HepG2 (cell line): ENCODE data around the gene TP53TG5. TPM values are rescaled to one million over a fixed set of nuclear protein-coding genes. Genes with fewer than 3 reads are reported as not detected.

Source experiments
- ATAC-seq: fragments of 200-7000 bp; cut with Tn5 transposase; 3 replicates; pipeline ENCODE4 v1.9.1; 2020; ENCODE audit warnings: mild to moderate bottlenecking, moderate library complexity
- BruUV-seq: library from RNA; stranded (reverse); fragments of 400-500 nt; replicated peaks from 2 replicates; lab custom pipeline; 2021; lab: Mats Ljungman, UMichigan
- CTCF ChIA-PET: fragments of 300-600 bp; formaldehyde crosslinking; extraction: SDS; loops from one replicate; lab custom pipeline; 2021; ENCODE audit warnings: low total read pairs, inconsistent platforms, low intra/inter-chr PET ratio; lab: Yijun Ruan, JAX
- POLR2A ChIA-PET: fragments of 350-600 bp; sonication (Branson Sonifier 250); formaldehyde crosslinking; loops from one replicate; lab custom pipeline; 2020; ENCODE audit warnings: antibody characterized with exemption, inconsistent platforms; lab: Yijun Ruan, JAX
- DNase-seq: peaks from one replicate; pipeline ENCODE4 v3.0.0-alpha.2; 2015; ENCODE audit warnings: low spot score
- FAIRE-seq: peaks from 3 replicates; lab custom pipeline; 2011; peaks lifted over from hg19 to GRCh38; lab: Jason Lieb, UNC
- H2AFZ ChIP-seq: one replicate; pipeline ENCODE4 v1.6.1; 2011; ENCODE audit warnings: low read length, inconsistent platforms
- H3K27ac ChIP-seq: fragments of 300-600 bp; 3 replicates; pipeline ENCODE4 v1.8.0; 2011; ENCODE audit warnings: mixed run types, mild to moderate bottlenecking, mixed read lengths, low read length, inconsistent platforms; ENCODE audit not compliant: insufficient read depth; ENCODE audit errors: extremely low read length
- H3K27me3 ChIP-seq, 2 experiments: fragments of 200-600 bp in 1 of 2; 2 replicates in 1 of 2; 3 replicates in 1 of 2; pipeline versions ENCODE4 v1.6.0 to v1.8.0; 2011; ENCODE audit warnings: low read length in 2 of 2, mild to moderate bottlenecking in 2 of 2, moderate library complexity in 2 of 2, inconsistent platforms in 1 of 2; ENCODE audit not compliant: insufficient read depth in 2 of 2, control insufficient read depth in 1 of 2
- H3K36me3 ChIP-seq, 2 experiments: fragments of 200-600 bp in 1 of 2; replicated peaks in 1 of 2; 2 replicates in 1 of 2; 3 replicates in 1 of 2; pipeline versions ENCODE4 v1.5.1 to v1.8.0; 2011; ENCODE audit warnings: low read length in 2 of 2, inconsistent platforms in 1 of 2; ENCODE audit not compliant: insufficient read depth in 2 of 2, control insufficient read depth in 1 of 2
- H3K4me1 ChIP-seq: 2 replicates; pipeline ENCODE4 v1.5.1; 2012; ENCODE audit warnings: low read length, inconsistent platforms; ENCODE audit not compliant: insufficient read depth
- H3K4me2 ChIP-seq: 2 replicates; pipeline ENCODE4 v1.6.0; 2011; ENCODE audit warnings: low read depth, low read length, inconsistent platforms
- H3K4me3 ChIP-seq, 3 experiments: fragments of 200-600 bp in 1 of 3; sonication (generic), shearing (Covaris generic) in 1 of 3; replicated peaks in 1 of 3; 2 replicates each; pipeline ENCODE4 v1.5.1; 2011 to 2016; ENCODE audit warnings: low read length in 3 of 3, inconsistent platforms in 2 of 3, low read depth in 2 of 3, mild to moderate bottlenecking in 2 of 3, control low read depth in 1 of 3, mixed read lengths in 1 of 3; ENCODE audit not compliant: insufficient read depth in 1 of 3
- H3K79me2 ChIP-seq: one replicate; pipeline ENCODE4 v1.6.1; 2011; ENCODE audit warnings: low read length, inconsistent platforms; ENCODE audit not compliant: insufficient read depth
- H3K9ac ChIP-seq: 2 replicates; pipeline ENCODE4 v1.6.0; 2011; ENCODE audit warnings: mild to moderate bottlenecking, low read depth, low read length, inconsistent platforms; ENCODE audit not compliant: insufficient read depth
- H3K9me3 ChIP-seq: 2 replicates; pipeline ENCODE4 v1.5.1; 2012; ENCODE audit warnings: mild to moderate bottlenecking, low read length
- H4K20me1 ChIP-seq: 2 replicates; pipeline ENCODE4 v1.6.0; 2011; ENCODE audit warnings: inconsistent platforms, mild to moderate bottlenecking, low read length, moderate library complexity; ENCODE audit not compliant: insufficient read depth
- DNMT1 ChIP-seq: sonication (generic); formaldehyde crosslinking; IDR thresholded peaks from 2 replicates; pipeline ENCODE4 v1.5.1; 2020; ENCODE audit warnings: mild to moderate bottlenecking, missing genetic modification reagents
- WGBS: methylation state at CpG from one replicate; pipeline ENCODE4 v1.1.6; 2017; ENCODE audit warnings: low lambda C conversion rate; 5-methylcytosine and 5-hydroxymethylcytosine counted together
- in situ Hi-C: cut with HindIII; loops from 2 replicates; pipeline ENCODE4 v1.10.0; 2017; ENCODE audit warnings: low pct_unique_long_range_greater_than_20kb; ENCODE audit not compliant: extremely low pct_ligation_motif_present
- intact Hi-C: fragments of 100-400 bp; cut with micrococcal nuclease; formaldehyde crosslinking; loops from one replicate; pipeline ENCODE4 v1.10.0; 2022; ENCODE audit not compliant: unreplicated experiment
- polyA plus RNA-seq, 8 experiments: library from polyadenylated mRNA; depleted of rRNA in 3 of 8; stranded (reverse) in 7 of 8; unstranded in 1 of 8; fragments of >200 nt; fragmentation: Illumina TruSeq in 4 of 8; extraction: Trizol in 4 of 8; gene quantifications; 2 replicates each; pipeline versions ENCODE4 v1.2.1 to v1.2.3, GENCODE V29; 2011 to 2016; ENCODE audit warnings: low read depth in 4 of 8, missing spikeins in 1 of 8, mixed read lengths in 1 of 8; ENCODE audit not compliant: insufficient read depth in 1 of 8
- total RNA-seq, 5 experiments: library from RNA; depleted of rRNA; stranded (reverse); fragments of >200 nt; fragmentation: Illumina TruSeq; extraction: Trizol; gene quantifications; 2 replicates each; pipeline ENCODE4 v1.2.3, GENCODE V29; 2016; ENCODE audit warnings: low read depth in 1 of 5
- TF ChIP-seq, protein P1 (sequence below): sonication (generic); formaldehyde crosslinking; IDR thresholded peaks from 2 replicates; pipeline ENCODE4 v1.5.1; 2020; ENCODE audit warnings: mild to moderate bottlenecking, missing genetic modification reagents, moderate library complexity
- TF ChIP-seq, protein P2 (sequence below): fragments of 450-650 bp; IDR thresholded peaks from 2 replicates; pipeline ENCODE4 v1.6.1; 2017
- TF ChIP-seq, protein P3 (sequence below): sonication (generic); formaldehyde crosslinking; IDR thresholded peaks from 2 replicates; pipeline ENCODE4 v1.5.0; 2020; ENCODE audit warnings: mild to moderate bottlenecking, missing genetic modification reagents, borderline replicate concordance

TP53TG5 gene
- total and polyA plus RNA-seq, 2 of the 13 experiments (the other 11 are each of a cell fraction or from before 2014, with no cell fraction given): 0.11 TPM; not detected in 1

DNA sequence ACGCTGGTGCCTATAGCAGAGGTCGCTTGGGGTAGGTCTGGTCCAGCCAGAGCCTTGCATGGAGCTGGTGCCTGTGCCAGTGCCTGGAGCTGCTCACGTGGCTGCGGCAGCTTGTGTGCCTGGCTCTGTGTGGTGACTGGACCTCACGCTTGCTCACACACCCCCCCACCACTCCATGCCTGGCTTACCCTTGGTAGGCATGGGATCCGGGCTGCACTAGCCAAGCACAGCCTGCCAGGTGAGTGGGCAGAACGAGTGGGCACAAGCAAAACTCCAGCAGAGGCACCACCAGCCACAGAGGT, 16.9 kb upstream of the TP53TG5 start:
- CTCF ChIA-PET: no interaction called here
- FAIRE-seq: no peak

DNA sequence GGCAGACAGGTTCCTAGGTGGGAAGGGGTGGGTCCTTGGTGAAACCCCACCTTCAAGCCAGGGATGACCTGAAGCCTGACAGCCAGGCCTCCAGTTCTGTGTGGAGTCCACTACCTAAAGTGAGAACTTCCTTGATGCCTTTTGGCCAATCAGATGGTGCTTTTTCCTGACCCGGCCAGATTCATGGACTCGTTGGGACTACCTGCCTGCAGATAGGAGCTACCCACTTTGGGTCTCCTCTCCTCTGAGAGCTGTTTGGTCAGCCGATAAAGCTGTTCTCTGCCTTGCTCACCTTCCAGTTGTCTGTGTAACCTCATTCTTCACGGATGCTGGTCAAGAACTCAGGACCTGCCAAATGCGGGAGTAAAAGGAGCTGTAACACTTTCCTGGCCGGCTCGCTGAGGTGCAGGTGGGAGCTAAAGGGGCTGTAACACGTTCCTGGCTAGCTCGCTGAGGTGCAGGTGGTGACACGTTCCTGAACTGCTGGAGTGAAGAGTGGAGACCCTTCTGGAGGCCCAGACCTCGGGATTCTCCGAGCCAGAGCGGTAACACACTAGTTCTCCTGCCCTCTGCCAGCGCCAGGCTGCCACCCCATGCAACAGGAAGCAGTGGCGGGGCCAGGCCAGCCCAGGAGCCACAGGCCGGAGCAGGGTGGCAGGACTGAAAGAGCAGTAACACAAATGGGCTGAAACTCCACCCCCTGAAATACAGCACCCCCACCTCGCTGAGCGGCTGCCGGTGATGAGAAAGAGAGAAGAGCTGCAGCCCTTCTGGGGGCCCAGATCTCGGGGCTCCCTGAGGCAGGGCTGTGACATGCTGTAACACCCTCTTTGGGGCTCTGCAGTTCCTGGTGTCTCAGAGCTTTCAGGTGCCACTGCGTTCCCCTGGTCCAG, 16.3 kb upstream of the TP53TG5 start:
- peaks cover 2% of the 10 kb centered on the region; the same call in 1 of the 2 replicates for H3K9me3 ChIP-seq
- H2AFZ ChIP-seq: no peak overlapping the region
- ChIA-PET POLR2A (interaction anchor here (0.9 to 1.0 kb wide), 2 partner anchors 21 to 51 kb away, joined by 3 to 4 read pairs; partner anchors contain the start of gene PIGT), CTCF (no interaction called here)
- no peak overlapping the region for H3K4me2 ChIP-seq
- 65% methylated on average over 18 of the region's 21 CpGs for WGBS
- H3K79me2 ChIP-seq: no peaks in the 10 kb centered on the region
- intact Hi-C loops: loop anchor here (5.0 kb wide), 1 partner anchor 43 kb away; no protein-coding TSS in a partner anchor
- no peaks in the 10 kb centered on the region for H4K20me1 ChIP-seq
- no peaks in the 10 kb centered on the region for H3K4me1 ChIP-seq
- DNase-seq (no peak), FAIRE-seq (no peak), ATAC-seq (no peak; the same call in 2 of the 3 replicates)
- H3K27me3 ChIP-seq: no peaks in the 10 kb centered on the region
- TF ChIP-seq DNMT1 (CRISPR knock-in tag): 0 out of 2 replicates have a peak, but pooled peaks have one; percentile 15
- TF ChIP-seq, protein P1, sequence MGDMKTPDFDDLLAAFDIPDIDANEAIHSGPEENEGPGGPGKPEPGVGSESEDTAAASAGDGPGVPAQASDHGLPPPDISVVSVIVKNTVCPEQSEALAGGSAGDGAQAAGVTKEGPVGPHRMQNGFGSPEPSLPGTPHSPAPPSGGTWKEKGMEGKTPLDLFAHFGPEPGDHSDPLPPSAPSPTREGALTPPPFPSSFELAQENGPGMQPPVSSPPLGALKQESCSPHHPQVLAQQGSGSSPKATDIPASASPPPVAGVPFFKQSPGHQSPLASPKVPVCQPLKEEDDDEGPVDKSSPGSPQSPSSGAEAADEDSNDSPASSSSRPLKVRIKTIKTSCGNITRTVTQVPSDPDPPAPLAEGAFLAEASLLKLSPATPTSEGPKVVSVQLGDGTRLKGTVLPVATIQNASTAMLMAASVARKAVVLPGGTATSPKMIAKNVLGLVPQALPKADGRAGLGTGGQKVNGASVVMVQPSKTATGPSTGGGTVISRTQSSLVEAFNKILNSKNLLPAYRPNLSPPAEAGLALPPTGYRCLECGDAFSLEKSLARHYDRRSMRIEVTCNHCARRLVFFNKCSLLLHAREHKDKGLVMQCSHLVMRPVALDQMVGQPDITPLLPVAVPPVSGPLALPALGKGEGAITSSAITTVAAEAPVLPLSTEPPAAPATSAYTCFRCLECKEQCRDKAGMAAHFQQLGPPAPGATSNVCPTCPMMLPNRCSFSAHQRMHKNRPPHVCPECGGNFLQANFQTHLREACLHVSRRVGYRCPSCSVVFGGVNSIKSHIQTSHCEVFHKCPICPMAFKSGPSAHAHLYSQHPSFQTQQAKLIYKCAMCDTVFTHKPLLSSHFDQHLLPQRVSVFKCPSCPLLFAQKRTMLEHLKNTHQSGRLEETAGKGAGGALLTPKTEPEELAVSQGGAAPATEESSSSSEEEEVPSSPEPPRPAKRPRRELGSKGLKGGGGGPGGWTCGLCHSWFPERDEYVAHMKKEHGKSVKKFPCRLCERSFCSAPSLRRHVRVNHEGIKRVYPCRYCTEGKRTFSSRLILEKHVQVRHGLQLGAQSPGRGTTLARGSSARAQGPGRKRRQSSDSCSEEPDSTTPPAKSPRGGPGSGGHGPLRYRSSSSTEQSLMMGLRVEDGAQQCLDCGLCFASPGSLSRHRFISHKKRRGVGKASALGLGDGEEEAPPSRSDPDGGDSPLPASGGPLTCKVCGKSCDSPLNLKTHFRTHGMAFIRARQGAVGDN (CRISPR knock-in tag): peak; percentile 14; the same call in 1 of the 2 replicates
- TF ChIP-seq, protein P2, sequence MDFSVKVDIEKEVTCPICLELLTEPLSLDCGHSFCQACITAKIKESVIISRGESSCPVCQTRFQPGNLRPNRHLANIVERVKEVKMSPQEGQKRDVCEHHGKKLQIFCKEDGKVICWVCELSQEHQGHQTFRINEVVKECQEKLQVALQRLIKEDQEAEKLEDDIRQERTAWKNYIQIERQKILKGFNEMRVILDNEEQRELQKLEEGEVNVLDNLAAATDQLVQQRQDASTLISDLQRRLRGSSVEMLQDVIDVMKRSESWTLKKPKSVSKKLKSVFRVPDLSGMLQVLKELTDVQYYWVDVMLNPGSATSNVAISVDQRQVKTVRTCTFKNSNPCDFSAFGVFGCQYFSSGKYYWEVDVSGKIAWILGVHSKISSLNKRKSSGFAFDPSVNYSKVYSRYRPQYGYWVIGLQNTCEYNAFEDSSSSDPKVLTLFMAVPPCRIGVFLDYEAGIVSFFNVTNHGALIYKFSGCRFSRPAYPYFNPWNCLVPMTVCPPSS: no peak
- H3K27ac ChIP-seq: no peak overlapping the region
- in situ Hi-C loops: no loop called here
- H3K4me3 ChIP-seq: no peak overlapping the region
- H3K9ac ChIP-seq: no peak overlapping the region
- H3K36me3 ChIP-seq: no peaks in the 10 kb centered on the region
- BruUV-seq: no TSS peak

More for the DNA sequence above, 16.9 kb upstream of the TP53TG5 start:
- Histone ChIP-seq H3K4me3 (no peak overlapping the region), H3K27ac (no peak overlapping the region), H3K9me3 (peaks cover 8% of the 10 kb centered on the region; the same call in 1 of the 2 replicates), H3K4me2 (no peak overlapping the region), H2AFZ (no peak overlapping the region), H3K79me2 (no peaks in the 10 kb centered on the region), H3K4me1 (no peaks in the 10 kb centered on the region), H4K20me1 (no peaks in the 10 kb centered on the region), H3K9ac (no peak overlapping the region), H3K36me3 (no peaks in the 10 kb centered on the region), H3K27me3 (no peaks in the 10 kb centered on the region)
- BruUV-seq: no TSS peak
- TF ChIP-seq, protein P3, sequence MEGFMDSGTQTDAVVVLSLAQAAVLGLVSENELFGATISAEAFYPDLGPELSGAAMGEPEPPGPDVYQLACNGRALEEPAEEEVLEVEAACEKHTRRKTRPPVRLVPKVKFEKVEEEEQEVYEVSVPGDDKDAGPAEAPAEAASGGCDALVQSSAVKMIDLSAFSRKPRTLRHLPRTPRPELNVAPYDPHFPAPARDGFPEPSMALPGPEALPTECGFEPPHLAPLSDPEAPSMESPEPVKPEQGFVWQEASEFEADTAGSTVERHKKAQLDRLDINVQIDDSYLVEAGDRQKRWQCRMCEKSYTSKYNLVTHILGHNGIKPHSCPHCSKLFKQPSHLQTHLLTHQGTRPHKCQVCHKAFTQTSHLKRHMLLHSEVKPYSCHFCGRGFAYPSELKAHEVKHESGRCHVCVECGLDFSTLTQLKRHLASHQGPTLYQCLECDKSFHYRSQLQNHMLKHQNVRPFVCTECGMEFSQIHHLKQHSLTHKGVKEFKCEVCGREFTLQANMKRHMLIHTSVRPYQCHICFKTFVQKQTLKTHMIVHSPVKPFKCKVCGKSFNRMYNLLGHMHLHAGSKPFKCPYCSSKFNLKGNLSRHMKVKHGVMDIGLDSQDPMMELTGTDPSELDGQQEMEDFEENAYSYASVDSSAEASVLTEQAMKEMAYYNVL: no peak
- 0 out of 2 replicates have a peak, but pooled peaks have one; percentile 7 for TF ChIP-seq DNMT1 (CRISPR knock-in tag)
- DNase-seq (no peak), ATAC-seq (no peak; the same call in 2 of the 3 replicates)
- in situ Hi-C loops: no loop called here
- POLR2A ChIA-PET: interaction anchor here (1.0 kb wide), 1 partner anchor 21 kb away, joined by 4 read pairs; the partner anchor contains the start of gene PIGT
- intact Hi-C loops: no loop called here
- WGBS: 76% methylated on average over 3 of the region's 7 CpGs
